ENCODE measurements around the gene LLPH.

Gene LLPH

DNA sequence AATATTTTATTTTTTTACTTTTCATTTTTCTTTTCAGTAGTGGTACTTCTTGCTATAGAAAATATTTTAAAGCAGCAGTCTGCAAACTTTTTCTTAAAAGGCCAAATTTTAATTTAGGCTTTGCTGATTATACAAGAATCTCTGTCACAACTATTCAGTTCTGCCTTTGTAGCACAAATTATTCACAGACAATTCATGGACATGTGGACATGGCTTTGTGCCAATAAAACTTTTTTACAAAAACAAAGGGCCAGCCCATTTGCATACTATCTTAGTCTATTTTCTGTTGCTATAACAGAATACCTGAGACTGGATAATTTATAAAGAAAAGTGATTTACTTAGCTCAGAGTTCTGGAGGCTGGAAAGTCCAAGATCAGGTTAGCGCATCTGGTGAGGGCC lies 17.1 kb downstream of the LLPH start:
- no peaks in the 10 kb centered on the region for H3K27me3 ChIP-seq (ENCODE audit: control insufficient read depth, insufficient read depth, low read length)
- no peak overlapping the region for H3K4me3 ChIP-seq (ENCODE audit: low read length)
- H3K9me3 ChIP-seq (ENCODE audit: control insufficient read depth, low read length), result no peaks in the 10 kb centered on the region
- H3K4me1 ChIP-seq (ENCODE audit: control insufficient read depth, insufficient read depth, low read length), result no peaks in the 10 kb centered on the region
- H3K9ac ChIP-seq (ENCODE audit: low read length), result no peak overlapping the region
- no peaks in the 10 kb centered on the region for H3K36me3 ChIP-seq (ENCODE audit: control insufficient read depth, insufficient read depth, low read length)

DNA sequence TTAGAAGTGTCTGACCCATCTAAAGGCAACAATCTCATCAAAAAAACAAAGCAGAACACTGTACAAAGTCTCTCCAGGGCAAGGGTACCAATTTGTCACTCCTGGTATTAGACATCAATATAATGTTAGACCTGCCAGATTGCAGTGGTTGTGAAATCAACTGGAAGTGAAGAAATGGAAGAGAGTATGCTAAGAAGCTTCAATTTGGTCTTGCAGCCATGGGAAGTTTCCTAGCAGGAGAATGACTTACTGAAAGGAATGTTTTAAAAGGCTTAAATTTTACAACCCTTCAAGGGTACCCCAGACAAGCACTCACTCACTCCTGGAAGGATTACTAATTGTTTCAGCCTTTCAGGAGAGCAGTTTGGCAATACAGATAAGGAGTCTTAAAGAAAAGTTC lies 18.9 kb downstream of the LLPH start:
- Histone ChIP-seq H3K9me3 (ENCODE audit: control insufficient read depth, low read length) (no peaks in the 10 kb centered on the region), H3K27me3 (ENCODE audit: control insufficient read depth, insufficient read depth, low read length) (no peaks in the 10 kb centered on the region), H3K36me3 (ENCODE audit: control insufficient read depth, insufficient read depth, low read length) (no peaks in the 10 kb centered on the region), H3K9ac (ENCODE audit: low read length) (no peak overlapping the region), H3K4me3 (ENCODE audit: low read length) (no peak overlapping the region), H3K4me1 (ENCODE audit: control insufficient read depth, insufficient read depth, low read length) (peaks cover 6% of the 10 kb centered on the region)

DNA sequence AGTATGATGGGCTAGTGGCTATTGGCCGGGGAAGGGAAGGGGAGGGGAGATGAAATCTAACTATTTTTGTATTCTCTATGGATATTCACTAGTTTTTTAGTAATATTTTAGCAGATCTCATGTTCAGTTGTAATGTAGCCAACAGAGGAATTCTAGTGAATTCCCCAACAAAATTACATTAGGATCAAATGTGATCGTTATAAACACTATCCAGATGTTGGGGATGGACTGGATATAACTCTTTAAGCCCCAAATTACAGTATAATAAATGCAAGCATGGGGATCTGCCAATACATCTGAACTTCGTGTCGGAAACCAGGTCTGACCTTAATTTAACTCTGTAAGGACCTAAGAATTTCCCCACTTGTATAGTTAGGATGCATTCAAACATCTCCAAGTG lies 21.5 kb downstream of the LLPH start:
- Histone ChIP-seq H3K9me3 (ENCODE audit: control insufficient read depth, low read length) (no peaks in the 10 kb centered on the region), H3K27me3 (ENCODE audit: control insufficient read depth, insufficient read depth, low read length) (no peaks in the 10 kb centered on the region), H3K4me1 (ENCODE audit: control insufficient read depth, insufficient read depth, low read length) (peaks cover 6% of the 10 kb centered on the region), H3K4me3 (ENCODE audit: low read length) (no peak overlapping the region), H3K9ac (ENCODE audit: low read length) (no peak overlapping the region), H3K36me3 (ENCODE audit: control insufficient read depth, insufficient read depth, low read length) (no peaks in the 10 kb centered on the region)

DNA sequence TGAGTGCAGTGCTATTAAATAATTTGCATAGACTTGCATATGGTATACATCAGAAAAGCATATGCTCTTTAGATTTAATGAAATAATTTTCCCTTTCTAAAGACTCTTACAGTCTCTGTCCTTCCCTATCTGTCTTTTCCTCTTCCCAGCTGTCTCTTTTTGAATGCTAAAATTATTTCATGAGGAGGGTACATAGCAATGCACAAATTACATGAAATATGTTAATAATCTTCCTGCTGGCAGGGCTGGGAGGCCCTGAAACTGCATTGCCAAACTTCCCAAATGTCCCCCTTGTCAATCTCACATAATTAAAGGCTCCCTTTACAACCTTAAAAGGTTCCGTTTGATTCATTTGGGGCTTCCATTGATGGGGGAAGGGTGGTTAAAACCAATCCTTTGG lies 22.2 kb downstream of the LLPH start:
- Histone ChIP-seq H3K9me3 (ENCODE audit: control insufficient read depth, low read length) (no peaks in the 10 kb centered on the region), H3K27me3 (ENCODE audit: control insufficient read depth, insufficient read depth, low read length) (no peaks in the 10 kb centered on the region), H3K4me1 (ENCODE audit: control insufficient read depth, insufficient read depth, low read length) (peaks cover 6% of the 10 kb centered on the region), H3K4me3 (ENCODE audit: low read length) (no peak overlapping the region), H3K9ac (ENCODE audit: low read length) (no peak overlapping the region), H3K36me3 (ENCODE audit: control insufficient read depth, insufficient read depth, low read length) (no peaks in the 10 kb centered on the region)

DNA sequence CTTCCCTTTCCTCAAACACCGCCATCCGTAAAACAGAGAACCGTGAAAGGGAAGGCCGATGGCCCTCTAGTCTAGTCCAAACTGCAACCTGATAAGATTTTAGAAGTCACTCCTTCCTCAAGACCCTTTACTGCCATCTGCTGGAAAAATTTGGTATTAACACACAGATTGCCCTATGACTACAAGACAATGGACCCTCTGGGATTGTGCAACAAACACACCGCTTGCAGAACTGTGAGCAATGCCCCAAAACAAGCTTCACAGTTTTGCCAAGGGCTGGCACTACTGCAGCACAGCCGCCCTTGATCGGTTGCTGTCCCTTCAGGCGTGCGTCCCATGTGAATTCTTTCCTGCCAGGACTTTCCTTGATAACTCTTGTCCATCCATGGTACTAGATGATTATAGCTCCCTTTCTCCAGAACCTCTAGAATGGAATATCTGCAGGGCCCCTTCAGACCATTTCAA lies 23.1 kb downstream of the LLPH start:
- Histone ChIP-seq H3K4me1 (ENCODE audit: control insufficient read depth, insufficient read depth, low read length) (peaks cover 6% of the 10 kb centered on the region), H3K9me3 (ENCODE audit: control insufficient read depth, low read length) (no peaks in the 10 kb centered on the region), H3K4me3 (ENCODE audit: low read length) (no peak overlapping the region), H3K27me3 (ENCODE audit: control insufficient read depth, insufficient read depth, low read length) (peaks cover 4% of the 10 kb centered on the region), H3K9ac (ENCODE audit: low read length) (no peak overlapping the region), H3K36me3 (ENCODE audit: control insufficient read depth, insufficient read depth, low read length) (no peaks in the 10 kb centered on the region)

DNA sequence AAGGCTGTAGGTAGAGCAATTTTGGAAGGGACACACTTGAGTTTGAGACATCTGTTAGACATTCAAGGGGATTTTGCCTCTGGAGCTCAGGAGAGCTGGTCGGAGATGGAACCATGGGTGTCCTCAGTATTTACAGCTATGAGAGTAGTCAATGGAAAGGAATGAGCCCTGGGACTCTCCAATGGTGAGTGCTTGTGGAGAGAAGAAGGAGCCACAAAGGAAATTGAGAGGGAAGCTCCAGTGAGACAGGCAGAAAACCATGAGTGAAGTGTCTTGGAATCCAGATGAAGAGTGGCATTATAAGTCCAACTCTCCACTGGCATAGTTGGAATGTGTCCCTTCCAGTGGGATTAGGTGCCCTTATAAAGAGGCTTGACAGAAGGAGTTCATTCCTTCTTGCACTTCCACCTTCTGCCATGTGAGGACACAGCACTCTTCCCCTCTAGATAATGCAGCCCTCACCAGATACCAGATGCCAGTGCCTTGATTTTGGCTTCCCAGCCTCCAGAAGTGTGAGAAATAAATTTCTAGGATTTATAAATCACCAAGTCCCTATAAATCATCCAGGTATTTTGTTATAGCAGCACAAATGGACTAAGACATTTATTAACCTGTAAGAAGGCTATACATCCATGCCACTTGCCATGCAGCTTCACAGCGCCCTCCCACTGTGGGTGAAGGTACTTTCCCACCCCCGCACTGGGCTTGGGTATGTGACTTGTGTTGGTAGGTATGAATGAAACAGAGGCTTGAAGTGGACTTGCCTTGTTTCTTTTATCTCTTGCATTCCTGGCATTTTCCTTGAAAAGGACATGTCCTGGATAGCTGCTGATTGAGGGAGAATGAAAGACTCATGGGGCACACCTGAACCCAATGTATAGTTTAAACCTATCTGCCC lies 27.3 kb downstream of the LLPH start:
- no peak overlapping the region for H3K9ac ChIP-seq (ENCODE audit: low read length)
- H3K9me3 ChIP-seq (ENCODE audit: control insufficient read depth, low read length), result no peaks in the 10 kb centered on the region
- H3K36me3 ChIP-seq (ENCODE audit: control insufficient read depth, insufficient read depth, low read length), result no peaks in the 10 kb centered on the region
- no peak overlapping the region for H3K4me3 ChIP-seq (ENCODE audit: low read length)
- H3K27me3 ChIP-seq (ENCODE audit: control insufficient read depth, insufficient read depth, low read length), result peaks cover 4% of the 10 kb centered on the region
- peaks cover 6% of the 10 kb centered on the region for H3K4me1 ChIP-seq (ENCODE audit: control insufficient read depth, insufficient read depth, low read length)

DNA sequence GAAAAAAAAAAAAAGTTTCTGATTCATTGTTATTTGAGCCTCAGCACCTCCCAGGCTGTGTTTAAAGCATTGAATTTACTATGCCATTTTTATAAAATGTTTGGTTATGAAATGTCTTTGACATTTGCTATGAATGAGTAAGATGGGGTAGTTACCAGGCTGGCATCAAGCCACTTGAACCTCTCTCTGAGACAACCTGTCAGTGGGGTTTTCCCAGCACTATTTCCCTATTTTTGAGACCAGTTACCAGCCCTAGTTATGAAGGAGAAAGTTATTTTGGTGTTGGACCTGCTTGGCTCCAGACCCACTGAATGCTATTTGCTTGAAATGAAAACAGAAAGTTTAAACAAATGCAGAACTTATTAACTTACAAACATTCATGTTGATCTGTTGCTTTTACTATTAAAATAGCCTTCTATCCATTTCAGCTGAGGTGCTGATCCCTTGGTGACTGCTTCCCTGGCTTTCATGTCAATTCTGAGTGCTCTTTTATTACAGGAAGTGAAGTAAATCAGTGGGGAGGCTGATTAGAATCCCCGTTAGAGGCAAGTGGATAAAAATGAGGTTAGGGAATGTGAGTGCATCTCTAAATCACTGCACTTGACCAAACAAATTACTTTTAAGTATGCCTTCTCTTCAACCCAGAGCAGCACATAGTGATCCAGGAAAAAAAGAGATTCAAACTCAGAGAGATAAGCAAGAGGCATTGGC lies 37.8 kb downstream of the LLPH start:
- H3K27me3 ChIP-seq (ENCODE audit: control insufficient read depth, insufficient read depth, low read length), result no peaks in the 10 kb centered on the region
- no peaks in the 10 kb centered on the region for H3K9me3 ChIP-seq (ENCODE audit: control insufficient read depth, low read length)
- no peak overlapping the region for H3K9ac ChIP-seq (ENCODE audit: low read length)
- no peak overlapping the region for H3K4me3 ChIP-seq (ENCODE audit: low read length)
- no peaks in the 10 kb centered on the region for H3K4me1 ChIP-seq (ENCODE audit: control insufficient read depth, insufficient read depth, low read length)
- no peaks in the 10 kb centered on the region for H3K36me3 ChIP-seq (ENCODE audit: control insufficient read depth, insufficient read depth, low read length)

DNA sequence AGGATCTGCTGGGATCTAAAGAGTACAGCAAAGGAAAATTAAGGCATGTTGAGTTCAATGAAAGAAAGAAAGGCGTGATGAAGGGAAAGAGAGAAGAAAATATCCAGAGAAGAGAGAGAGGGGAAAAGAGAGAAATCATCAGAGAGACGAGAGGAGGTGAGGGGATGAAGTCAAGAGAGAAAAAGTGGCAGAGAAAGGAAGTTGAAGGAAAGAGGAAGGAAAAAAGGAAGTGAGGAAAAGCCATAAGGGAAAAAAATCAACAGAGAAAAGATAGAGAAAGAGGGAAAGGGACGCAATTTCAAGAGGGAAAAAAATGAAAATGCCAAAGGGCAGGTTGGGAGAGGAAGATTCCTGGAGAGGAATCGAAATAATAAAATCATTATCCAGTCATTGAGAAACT lies 40.4 kb downstream of the LLPH start:
- Histone ChIP-seq H3K4me1 (ENCODE audit: control insufficient read depth, insufficient read depth, low read length) (no peaks in the 10 kb centered on the region), H3K9ac (ENCODE audit: low read length) (no peak overlapping the region), H3K4me3 (ENCODE audit: low read length) (no peak overlapping the region), H3K27me3 (ENCODE audit: control insufficient read depth, insufficient read depth, low read length) (no peaks in the 10 kb centered on the region), H3K36me3 (ENCODE audit: control insufficient read depth, insufficient read depth, low read length) (no peaks in the 10 kb centered on the region), H3K9me3 (ENCODE audit: control insufficient read depth, low read length) (no peaks in the 10 kb centered on the region)

DNA sequence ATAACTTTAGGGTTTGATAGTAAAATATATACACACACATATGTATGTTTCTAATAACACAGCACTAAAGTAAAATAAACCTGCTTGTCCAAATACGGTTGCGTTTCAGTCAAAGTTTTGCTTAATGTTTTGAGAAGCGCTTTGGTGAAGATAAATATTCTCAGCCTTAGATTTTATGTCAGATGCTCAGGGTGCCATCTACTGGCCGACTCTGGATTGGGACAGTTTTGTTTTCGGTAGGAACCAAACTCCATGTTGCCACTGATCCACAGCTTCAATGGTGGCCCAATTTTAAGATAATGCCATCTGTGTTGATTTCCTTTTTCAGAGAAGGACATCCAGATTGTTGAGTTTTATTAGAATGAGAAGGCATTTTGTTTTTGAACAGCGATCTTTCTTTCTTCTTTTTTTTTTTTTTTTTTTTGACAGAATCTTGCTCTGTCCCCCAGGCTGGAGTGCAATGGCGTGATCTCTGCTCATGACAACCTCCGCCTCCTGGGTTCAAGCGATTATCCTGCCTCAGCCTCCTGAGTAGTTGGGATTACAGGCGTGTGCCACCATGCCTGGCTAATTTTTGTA lies 43.1 kb downstream of the LLPH start:
- Histone ChIP-seq H3K4me3 (ENCODE audit: low read length) (no peak overlapping the region), H3K36me3 (ENCODE audit: control insufficient read depth, insufficient read depth, low read length) (no peaks in the 10 kb centered on the region), H3K4me1 (ENCODE audit: control insufficient read depth, insufficient read depth, low read length) (no peaks in the 10 kb centered on the region), H3K27me3 (ENCODE audit: control insufficient read depth, insufficient read depth, low read length) (no peaks in the 10 kb centered on the region), H3K9ac (ENCODE audit: low read length) (no peak overlapping the region), H3K9me3 (ENCODE audit: control insufficient read depth, low read length) (no peaks in the 10 kb centered on the region)

DNA sequence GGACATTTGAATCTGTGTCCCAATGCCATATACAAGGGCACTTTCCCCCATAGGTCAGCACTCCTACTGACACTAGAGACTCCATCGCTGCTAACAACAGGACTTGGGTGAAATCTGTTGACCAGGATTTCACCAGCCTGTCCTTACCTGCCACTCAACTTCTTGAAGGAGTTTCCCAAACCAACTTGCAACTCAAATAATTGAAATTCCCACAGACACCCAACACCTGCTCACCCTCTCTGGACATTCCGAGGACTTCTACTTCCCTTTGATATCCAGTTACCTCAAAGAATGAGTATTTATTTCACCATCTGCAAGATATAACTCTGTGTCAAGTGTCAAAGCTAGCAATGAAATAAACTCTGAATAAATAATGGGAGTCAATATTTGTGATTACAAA lies 44.6 kb downstream of the LLPH start:
- Histone ChIP-seq H3K9me3 (ENCODE audit: control insufficient read depth, low read length) (no peaks in the 10 kb centered on the region), H3K9ac (ENCODE audit: low read length) (no peak overlapping the region), H3K4me1 (ENCODE audit: control insufficient read depth, insufficient read depth, low read length) (no peaks in the 10 kb centered on the region), H3K36me3 (ENCODE audit: control insufficient read depth, insufficient read depth, low read length) (no peaks in the 10 kb centered on the region), H3K4me3 (ENCODE audit: low read length) (no peak overlapping the region), H3K27me3 (ENCODE audit: control insufficient read depth, insufficient read depth, low read length) (no peaks in the 10 kb centered on the region)

DNA sequence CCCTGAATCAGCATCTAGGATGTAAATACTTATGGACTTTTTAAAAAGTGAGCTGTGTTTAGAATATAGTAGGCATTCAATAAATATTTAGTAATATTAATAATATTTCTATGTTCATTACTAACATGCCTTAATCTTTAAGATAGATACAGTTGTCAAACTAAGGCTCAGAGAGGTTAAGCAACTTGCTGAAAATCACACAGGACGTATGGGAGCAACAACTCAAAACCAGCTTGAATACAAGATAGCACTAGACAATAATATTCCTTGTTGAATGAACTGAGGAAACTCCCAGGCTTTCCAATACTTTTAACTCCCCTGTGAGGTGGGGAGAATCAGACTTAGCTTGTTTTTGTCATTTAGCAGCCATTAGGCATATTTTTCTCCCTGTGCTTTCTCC lies 45.3 kb downstream of the LLPH start:
- no peak overlapping the region for H3K4me3 ChIP-seq (ENCODE audit: low read length)
- no peaks in the 10 kb centered on the region for H3K27me3 ChIP-seq (ENCODE audit: control insufficient read depth, insufficient read depth, low read length)
- H3K9me3 ChIP-seq (ENCODE audit: control insufficient read depth, low read length), result no peaks in the 10 kb centered on the region
- H3K9ac ChIP-seq (ENCODE audit: low read length), result no peak overlapping the region
- H3K4me1 ChIP-seq (ENCODE audit: control insufficient read depth, insufficient read depth, low read length), result no peaks in the 10 kb centered on the region
- no peaks in the 10 kb centered on the region for H3K36me3 ChIP-seq (ENCODE audit: control insufficient read depth, insufficient read depth, low read length)

DNA sequence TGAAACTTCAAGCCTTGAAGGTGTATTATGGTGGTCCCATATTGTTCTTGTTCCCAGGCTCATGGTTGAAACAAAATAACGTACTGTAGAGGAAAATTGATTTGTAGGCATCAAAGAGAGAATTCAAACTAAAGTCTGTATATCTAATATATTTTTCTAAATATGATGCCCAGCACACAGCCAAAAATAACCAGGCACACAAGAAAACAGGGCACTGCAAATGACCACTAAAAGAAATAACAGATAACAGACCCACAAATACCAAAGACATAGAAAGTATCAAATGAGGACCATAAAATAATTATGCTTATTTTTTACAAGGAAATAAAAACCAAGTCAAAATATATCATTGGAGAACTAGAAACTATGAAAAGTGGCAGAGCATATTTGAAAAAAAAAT lies 46.8 kb downstream of the LLPH start:
- H3K27me3 ChIP-seq (ENCODE audit: control insufficient read depth, insufficient read depth, low read length), result no peaks in the 10 kb centered on the region
- no peaks in the 10 kb centered on the region for H3K9me3 ChIP-seq (ENCODE audit: control insufficient read depth, low read length)
- H3K36me3 ChIP-seq (ENCODE audit: control insufficient read depth, insufficient read depth, low read length), result no peaks in the 10 kb centered on the region
- no peaks in the 10 kb centered on the region for H3K4me1 ChIP-seq (ENCODE audit: control insufficient read depth, insufficient read depth, low read length)
- H3K9ac ChIP-seq (ENCODE audit: low read length), result no peak overlapping the region
- no peak overlapping the region for H3K4me3 ChIP-seq (ENCODE audit: low read length)
